GF-D8 (cell line): ENCODE data around the gene OR10C1.
"Not testable (repeated sequence)": the region's sequence is repeated elsewhere in the genome, so short reads cannot be mapped to it uniquely, and the experiment has no call there.

Experiments used
- DNase-seq: peaks from one replicate; lab custom pipeline; 2025; lab: John Stamatoyannopoulos, UW

The OR10C1 gene, protein sequence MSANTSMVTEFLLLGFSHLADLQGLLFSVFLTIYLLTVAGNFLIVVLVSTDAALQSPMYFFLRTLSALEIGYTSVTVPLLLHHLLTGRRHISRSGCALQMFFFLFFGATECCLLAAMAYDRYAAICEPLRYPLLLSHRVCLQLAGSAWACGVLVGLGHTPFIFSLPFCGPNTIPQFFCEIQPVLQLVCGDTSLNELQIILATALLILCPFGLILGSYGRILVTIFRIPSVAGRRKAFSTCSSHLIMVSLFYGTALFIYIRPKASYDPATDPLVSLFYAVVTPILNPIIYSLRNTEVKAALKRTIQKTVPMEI

DNA sequence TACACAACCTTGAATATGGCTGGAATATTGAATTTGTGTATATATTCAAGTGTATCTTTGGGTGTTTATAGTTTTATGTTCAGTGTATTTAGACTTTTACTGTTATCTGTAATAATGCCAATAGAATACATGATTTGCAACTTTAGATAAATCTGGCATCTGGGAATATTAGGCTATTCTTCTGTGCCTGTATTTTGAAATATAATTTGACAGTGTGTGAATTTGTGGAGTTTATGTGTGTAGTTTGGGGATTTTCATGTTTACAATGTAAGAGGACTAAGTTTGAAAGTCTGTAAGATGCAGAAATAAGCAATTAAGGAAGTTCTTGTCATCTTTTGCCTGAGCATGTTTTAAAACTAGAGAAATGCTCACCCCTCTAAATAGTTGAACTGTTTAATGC lies at the start of gene OR10C1:
Gene OR10C1 (plus strand): TSS at position 301 of the 400 bp plus-strand sequence. CDS start 710 bp downstream, outside the sequence.
- no peak for DNase-seq

DNA sequence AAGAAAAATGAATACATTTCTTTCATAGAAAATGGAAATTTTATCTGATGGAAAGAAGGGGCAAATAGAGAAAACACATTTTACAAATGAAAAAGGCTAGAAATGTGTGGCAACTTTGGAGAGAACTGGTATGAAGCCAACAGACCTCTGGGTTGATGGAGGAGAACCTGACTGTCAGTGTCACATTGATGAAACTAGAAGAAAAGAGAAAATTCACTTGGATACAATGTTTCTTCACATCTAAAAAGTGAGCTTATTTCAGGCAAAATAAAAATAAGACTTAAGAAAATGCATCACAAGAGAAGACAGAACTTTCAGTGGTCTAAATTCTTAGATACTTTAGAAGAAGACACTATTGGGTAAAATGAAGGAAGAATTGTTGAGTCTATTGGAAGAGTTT lies 43.8 kb upstream of the OR10C1 start, which contains the start of gene OR12D2:
Gene OR12D2 (plus strand): TSS at position 301 of the 400 bp plus-strand sequence. CDS start 1,069 bp downstream, outside the sequence.
- no peak for DNase-seq

DNA sequence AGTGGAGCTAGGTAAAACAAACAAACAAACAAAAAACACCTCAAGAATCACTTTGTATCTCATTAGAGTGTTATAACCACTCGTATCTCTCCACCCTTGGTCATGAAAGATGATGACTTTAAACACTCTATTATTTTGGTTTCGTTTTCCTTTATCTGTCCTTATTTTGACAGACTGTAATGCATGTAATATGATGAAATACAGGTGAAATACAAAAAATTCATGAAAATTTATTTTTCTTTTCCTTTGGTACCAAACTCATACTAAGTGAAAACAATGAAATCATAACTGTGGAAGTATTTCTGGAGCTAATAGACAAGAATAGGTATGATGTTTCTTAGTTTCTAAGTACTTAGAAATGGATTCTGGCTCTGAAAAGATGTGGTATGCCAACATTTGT lies 39.6 kb upstream of the OR10C1 start:
- no peak for DNase-seq

DNA sequence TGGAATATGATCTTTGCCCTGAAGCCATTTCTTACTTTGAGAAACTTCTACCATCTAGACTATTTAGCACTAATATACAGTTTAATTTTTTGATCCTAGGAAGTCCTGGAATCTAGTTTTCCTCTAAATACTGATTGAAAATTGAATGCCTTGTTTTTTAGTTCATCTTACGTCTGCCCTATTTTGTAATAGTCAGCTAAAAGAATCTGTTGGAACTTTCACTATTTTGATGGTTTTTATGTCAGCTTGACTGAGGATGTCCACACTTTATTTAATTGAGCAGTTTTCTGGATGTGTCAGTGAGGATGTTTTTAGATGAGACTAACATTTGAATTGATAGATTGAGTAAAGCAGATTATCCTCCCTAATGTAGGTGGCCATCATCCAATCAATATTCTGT lies 35.3 kb upstream of the OR10C1 start:
- DNase-seq: no peak

DNA sequence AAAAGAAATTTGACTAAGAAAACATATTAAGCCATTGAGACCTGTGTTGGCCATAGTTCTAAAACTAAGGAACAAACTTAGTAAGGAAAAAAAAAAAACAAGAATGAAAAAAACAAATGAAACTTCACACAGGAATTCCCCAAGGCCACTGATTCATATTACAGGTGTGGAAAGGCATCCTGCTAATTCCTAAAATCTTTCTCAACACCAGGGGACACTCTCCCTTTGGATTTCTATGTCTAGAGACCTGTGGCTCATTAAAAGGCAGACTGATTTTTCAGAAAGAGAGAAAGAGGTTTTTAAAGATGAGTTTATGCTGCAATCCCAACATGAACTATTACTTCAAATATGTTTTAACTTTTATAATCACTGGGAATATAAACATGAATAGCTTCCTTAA lies 24.5 kb upstream of the OR10C1 start, which contains the start of gene OR12D1:
Gene OR12D1 (plus strand): TSS at position 341 of the 400 bp plus-strand sequence.
- DNase-seq: no peak

DNA sequence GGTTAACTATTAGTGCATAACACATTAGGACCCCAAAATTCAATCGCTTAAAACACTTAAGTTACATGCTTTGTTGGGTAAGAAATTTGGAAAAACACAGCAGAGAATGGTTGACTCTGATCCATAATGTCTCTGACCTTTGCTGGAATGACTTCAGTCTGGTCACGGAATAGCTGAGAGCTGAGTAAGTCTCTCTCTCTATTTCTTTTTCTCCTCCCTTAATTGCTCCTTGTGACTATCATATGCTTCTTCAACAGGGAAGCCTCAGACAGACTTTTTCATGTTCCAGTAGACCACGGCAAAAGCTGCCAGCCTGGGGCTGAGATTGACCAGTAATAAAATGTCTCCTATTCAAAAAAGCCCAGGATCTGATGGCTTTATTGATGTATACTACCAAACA lies 19.6 kb upstream of the OR10C1 start:
- DNase-seq: no peak

DNA sequence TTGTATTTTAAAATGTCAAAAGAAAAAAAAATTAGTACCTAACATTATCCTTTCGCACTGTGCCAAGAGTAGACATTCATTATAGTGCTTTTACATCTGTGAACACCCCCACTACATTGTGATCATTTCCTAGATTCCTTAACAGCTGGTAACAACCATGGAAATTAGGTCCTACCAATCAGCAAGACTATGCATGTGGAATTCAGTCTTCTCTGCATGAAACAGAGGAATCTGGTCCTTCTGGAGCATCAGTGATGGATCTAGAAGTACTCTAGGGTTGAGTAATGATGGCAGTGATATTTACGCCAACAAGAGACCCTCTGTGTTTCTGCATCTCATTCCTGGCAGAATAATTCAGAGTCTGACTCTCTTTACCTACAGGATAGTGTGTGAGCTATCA lies 14.9 kb upstream of the OR10C1 start:
- no peak for DNase-seq

DNA sequence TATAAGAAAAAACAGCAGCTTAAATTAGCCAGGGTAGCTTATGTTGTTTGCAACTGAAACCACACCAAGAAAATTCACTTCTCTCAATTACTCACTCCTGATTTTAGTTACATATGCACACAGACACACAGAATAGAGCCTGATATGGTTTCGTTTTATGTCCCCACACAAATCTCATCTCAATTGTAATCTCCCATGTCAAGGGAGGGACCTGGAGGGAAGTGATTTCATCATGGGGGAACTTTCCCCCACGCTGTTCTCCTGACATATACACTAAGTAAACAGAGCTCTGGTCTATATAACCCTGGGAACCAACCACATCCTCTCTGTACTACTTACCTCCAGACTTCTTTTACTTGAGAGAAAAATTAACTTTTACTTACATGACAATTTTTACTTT lies 14.5 kb upstream of the OR10C1 start:
- no peak for DNase-seq

DNA sequence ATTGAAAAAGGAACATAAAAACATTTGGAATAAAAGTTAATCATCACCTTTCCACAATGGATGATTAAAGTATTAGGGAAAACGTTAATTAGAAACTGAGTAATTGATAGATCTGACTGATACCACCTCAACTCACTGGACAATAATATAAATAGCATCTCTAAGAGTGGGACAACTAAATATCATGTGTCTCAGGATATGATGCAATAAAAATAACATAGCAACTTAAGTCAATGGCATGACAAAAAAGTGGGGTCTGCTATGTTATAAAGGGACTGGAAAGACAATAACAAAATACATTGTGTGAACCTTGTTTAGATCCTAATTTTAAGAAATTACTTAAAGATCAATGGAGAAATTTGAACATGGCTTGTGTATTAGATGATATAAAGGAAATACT lies 14.0 kb upstream of the OR10C1 start:
- DNase-seq: no peak

DNA sequence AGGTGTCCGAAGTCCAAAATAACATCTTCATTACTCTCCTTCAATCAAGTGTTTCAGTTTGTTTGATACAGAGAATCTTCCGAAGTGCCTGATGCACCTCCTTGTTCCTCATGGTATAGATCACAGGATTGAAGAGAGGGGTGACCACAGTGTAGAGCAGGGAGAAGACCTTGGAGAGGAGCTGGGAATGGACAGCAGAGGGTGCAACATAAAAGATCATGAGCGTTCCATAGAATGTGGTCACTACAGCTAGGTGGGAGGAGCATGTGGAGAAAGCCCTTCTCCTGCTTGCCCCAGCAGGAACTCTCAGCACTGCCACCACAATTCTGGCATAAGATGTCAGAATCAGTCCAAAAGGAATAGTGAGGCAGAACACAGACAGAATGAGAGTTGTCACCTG lies 12.5 kb upstream of the OR10C1 start:
- DNase-seq: no peak

DNA sequence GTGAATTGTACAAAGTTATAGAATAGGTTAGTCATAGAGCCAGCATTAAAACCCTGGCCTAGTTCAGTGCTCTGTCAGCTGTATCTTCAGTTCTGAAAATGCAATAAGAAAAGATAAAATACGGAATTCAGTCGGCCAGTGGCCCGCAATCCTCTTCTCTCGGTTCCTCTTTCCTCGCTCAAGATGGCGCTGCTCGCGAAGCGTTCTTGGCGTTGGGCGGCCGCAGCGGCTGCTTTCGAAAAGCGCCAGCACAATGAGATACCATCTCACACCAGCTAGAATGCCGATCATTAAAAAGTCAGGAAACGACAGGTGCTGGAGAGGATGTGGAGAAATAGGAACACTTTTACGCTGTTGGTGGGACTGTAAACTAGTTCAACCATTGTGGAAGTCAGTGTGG lies 2.4 kb upstream of the OR10C1 start:
- not testable (repeated sequence) for DNase-seq

DNA sequence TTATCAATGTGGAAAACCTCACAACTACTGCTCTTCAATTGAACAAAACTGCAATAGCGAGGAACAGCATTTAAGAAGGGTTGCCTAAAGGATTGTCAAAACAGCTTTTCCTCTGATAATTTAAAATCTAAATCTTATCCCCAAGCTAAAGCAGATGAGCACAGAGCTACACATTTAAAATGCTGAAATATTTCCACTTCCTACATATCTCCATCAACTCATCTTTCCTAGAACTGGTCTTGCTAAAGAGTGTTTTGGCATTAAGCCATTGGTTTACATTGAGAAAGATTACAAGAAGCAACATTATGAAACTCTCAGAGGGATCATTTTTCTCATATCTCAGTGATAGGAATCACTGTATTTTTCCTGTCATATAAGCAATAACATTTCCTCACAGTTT lies 3.6 kb downstream of the OR10C1 start:
- DNase-seq: peak; percentile 55

DNA sequence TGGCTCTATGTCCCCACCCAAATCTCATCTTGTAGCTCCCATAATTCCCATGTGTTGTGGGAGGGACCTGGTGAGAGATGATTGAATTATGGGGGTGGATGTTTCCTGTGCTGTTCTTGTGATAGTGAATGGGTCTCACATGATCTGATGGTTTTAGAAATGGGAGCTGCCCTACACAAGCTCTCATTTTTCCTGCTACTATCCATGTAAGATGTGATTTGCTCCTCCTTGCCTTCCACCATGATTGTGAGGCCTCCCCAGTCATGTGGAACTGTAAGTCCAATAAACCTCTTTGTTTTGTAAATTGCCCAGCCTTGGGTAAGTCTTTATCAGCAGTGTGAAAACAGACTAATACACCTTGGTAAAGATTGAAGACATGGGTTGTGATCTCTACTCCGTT lies 4.9 kb downstream of the OR10C1 start:
- not testable (repeated sequence) for DNase-seq

DNA sequence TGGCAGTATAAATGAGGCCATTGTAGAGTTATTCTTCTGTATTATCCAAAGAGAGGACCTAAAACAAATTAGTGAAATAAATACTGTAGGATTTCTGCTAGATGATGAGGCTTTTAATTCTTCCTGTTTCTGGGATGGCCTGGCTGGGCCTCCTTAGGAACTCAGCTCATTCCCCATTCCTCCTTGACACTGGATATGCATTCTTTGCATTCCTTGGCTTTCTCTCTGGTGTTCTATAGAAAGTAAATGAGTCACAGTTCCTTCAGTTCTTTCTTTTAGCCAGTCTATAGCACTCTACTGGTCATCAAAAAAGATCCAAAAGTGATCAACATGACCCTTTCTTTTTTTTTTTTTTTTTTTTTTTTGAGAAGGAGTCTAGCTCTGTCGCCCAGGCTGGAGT lies 8.6 kb downstream of the OR10C1 start:
- DNase-seq: no peak

DNA sequence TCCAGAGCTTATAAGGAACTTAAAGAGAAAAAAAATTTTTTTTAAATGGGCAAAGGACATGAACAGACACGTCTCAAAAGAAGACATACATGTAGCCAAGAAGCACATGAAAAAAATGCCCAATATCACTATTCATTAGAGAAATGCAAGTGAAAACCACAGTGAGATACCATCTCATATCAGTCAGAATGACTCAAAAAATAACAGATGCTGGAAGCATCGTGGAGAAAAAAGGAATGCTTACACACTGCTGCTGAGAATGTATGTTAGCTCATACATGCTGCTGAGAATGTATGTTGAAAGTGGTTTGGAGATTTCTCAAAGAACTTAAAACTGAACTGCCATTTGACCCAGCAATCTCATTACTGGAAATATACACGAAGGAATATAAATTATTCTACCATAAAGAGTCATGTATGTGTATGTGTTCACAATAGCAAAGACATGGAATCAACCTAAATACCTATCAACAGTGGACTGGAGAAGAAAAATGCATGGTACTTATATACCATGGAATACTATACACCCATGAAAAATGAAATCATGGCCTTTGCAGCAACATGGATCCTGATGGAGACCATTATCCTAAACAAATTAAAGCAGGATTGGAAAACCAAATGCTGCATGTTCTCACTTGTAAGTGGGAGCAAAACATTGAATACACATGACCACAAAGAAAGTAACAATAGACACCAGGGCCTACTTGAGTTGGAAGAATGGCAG lies 12.5 kb downstream of the OR10C1 start:
- no peak for DNase-seq

DNA sequence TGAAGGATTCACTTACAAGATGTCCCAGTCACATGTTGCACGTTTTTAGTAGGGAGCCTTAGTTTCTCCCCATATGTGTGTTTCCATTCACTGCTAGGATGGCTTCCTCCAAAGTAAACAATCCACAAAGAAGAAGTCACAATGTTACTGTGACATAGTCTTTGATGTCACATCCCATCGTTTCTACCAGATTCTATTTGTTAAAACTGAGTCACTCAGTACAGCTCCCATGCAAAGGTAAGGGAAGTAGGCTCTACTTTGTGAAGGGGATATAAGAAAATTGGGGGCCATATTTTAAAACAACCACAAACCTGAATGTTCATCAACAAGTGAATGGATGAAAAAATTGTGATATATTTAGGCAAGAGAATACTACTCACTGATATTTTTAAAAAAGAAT lies 17.9 kb downstream of the OR10C1 start, which contains the start of the genes OR11A1 and OR2H1:
Gene OR11A1 (minus strand): TSS at position 101 of the 400 bp plus-strand sequence. CDS start 29,430 bp downstream, outside the sequence.
Gene OR2H1 (plus strand): TSS at position 185 of the 400 bp plus-strand sequence. CDS start 4,615 bp downstream, outside the sequence.
- DNase-seq: no peak

DNA sequence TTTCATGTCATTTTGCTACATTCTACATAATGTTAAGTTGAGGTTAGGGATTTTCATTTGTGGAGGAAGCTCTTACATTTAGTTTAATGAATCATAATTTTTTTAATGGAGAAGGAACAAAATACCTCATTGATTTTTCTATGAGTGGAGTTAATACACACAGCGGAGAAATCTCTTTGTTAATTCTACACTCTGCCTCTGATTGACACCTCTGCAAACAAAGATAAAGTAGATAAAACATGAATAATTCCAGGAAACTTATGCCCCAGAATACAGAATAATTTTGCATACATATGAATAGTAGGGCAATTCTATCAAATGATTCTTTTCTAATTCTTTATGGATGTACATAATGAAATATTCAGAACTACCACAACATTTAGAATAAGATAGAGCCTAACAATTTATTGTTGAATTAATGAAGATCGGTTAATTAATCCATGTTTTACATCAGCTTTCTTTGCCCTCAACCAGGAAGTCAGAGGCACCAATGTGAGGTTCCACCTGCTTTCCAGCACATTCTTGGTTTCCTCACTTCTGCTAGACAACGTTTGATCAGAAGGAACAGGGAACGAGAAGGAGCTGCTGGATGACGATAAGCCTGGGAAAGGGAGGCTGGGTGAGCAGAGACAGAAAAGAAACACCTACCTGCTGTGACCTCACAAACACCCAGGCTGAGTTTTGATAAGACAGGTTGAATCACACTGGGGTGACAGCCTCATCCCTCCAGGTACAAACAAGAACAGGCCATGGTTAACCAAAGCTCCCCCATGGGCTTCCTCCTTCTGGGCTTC lies 22.1 kb downstream of the OR10C1 start:
- DNase-seq: no peak

DNA sequence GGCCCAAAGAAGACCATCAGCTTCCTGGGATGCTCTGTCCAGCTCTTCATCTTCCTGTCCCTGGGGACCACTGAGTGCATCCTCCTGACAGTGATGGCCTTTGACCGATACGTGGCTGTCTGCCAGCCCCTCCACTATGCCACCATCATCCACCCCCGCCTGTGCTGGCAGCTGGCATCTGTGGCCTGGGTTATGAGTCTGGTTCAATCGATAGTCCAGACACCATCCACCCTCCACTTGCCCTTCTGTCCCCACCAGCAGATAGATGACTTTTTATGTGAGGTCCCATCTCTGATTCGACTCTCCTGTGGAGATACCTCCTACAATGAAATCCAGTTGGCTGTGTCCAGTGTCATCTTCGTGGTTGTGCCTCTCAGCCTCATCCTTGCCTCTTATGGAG lies 22.9 kb downstream of the OR10C1 start:
- no peak for DNase-seq

DNA sequence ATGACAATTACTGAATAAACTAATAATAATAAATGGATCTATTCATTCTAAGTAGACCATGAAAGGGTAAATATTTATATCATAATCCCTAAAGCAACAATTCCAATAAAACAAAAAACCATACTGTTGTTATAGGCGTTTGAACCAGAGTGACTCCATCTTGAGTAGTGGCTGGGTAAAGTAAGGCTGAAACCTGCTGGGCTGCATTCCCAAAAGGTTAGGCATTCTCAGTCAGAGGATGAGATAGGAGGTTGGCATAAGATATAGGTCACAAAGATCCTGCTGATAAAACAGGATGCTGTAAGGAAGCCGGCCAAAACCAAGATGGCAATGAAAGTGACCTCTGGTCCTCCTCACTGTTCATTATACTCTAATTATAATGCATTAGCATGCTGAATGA lies 26.2 kb downstream of the OR10C1 start:
- DNase-seq: no peak

DNA sequence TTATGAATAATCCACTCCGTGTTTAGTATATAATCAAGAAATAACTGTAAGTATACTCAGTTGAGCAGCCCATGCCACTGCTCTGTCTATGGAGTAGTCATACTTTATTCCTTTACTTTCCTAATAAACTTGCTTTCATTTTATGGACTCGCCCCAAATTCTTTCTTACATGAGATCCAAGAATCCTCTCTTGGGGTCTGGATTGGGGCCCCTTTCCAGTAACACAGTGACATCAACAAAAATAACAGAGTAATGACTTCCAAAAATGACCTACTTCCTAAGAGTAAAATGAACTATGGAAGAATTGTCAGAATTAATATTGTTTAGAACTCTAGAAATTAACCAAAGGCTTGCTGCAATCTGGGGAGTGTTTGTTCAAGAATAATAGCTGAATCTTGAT lies 26.7 kb downstream of the OR10C1 start:
- no peak for DNase-seq

DNA sequence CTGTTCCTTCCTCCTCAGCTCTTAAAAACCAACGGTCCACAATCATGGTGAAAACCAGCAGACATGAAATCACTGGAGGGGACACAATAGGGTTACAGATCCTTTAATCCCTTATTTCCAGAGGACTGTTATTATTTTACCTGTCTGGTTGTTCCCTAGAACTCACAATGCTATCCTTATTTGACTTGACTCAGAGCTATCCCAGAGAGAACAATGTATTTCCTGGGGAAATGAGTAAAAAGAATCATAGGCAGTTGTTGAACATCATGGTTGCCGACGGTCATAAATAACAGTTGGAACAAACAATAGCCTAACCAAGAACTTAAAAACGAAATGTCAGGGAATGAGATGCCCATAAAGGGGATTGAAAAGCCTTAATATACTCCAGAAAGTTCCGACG lies 27.1 kb downstream of the OR10C1 start:
- DNase-seq: no peak

DNA sequence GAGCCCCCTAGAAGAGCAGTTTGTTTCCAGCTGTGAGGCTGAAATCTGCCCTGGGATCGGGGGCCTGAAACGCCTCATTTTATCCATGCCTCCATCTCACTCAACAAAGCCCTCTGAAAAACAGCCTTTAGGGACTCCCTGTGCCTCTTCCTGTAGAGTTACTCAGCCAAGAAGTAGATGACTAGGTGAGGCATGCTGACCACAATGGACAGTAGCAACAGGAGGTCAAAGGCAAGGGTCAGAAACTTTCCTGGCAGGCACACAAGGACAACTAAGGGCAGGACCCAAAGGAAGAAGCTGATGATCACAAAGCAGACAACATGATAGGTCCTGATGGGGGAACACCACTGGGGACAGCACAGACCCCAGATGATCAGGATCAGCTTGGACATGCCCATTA lies 35.9 kb downstream of the OR10C1 start:
- no peak for DNase-seq
